Prostate gland (tissue), 2 donors: ENCODE measurements around the gene TUBB.

Experiments used
- POLR2AphosphoS5 ChIP-seq: sonication (generic); formaldehyde crosslinking; IDR thresholded peaks from one replicate; pipeline ENCODE4 v1.6.1; 2017; ENCODE audit warnings: antibody characterized with exemption
- TF ChIP-seq, protein P1 (sequence below), 4 experiments: fragments of 200-600 bp in 2 of 4; fragments of 450-650 bp in 2 of 4; sonication (generic) in 2 of 4; IDR thresholded peaks; 1 replicate in 3 of 4; 2 replicates in 1 of 4; pipeline ENCODE4 v1.5.1; 2016 to 2019; ENCODE audit warnings: antibody characterized with exemption in 4 of 4, mild to moderate bottlenecking in 2 of 4, moderate library complexity in 2 of 4

DNA sequence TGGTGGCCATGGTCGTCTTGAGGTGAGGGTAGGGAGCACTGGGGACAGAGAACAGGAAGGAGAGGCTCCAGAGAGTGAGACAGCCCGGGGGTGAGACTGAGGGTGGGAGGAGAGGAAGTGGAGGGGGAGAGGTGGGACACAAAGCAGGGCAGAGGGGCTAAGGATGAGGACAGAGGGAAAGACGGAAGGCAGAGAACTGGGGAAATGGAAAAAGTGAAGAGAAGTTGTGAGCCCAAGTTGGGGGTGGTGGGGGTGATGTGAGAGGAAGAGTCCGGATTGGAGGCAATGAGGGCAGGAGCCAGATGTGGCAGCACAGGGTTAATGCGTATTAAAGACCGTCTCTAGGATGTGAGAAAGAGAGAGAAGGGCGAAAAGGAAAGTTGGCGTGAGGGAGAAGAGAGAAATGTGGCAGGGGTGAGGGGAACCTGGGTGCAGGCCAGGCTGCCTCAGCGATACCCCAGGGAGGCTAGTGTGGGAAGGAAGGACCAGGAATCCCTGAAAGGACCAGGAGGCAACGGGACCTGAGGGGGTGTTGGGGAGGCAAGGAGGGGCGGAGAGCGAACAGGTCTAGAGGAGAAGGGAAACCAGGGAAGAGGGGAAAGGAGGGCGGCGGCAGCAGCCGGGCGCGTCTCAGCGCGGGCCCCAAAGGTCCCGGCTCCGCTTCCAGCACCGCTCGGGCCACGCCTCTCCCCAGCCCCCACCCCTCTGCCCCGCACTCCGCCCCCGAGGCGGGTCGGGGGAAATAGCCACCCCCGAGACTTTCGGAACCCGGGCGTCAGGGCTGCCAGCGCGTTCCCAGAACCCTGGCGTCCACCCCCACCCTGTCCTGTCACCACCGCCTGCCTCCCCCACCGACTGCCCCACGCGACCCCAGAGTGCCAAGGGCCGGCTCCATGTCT is 33.9 kb upstream of the TUBB start, which contains the start of gene PPP1R18:
- TF ChIP-seq, protein P1, sequence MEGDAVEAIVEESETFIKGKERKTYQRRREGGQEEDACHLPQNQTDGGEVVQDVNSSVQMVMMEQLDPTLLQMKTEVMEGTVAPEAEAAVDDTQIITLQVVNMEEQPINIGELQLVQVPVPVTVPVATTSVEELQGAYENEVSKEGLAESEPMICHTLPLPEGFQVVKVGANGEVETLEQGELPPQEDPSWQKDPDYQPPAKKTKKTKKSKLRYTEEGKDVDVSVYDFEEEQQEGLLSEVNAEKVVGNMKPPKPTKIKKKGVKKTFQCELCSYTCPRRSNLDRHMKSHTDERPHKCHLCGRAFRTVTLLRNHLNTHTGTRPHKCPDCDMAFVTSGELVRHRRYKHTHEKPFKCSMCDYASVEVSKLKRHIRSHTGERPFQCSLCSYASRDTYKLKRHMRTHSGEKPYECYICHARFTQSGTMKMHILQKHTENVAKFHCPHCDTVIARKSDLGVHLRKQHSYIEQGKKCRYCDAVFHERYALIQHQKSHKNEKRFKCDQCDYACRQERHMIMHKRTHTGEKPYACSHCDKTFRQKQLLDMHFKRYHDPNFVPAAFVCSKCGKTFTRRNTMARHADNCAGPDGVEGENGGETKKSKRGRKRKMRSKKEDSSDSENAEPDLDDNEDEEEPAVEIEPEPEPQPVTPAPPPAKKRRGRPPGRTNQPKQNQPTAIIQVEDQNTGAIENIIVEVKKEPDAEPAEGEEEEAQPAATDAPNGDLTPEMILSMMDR (IDR thresholded peaks at IDR 0.05) = no peak
- TF ChIP-seq POLR2AphosphoS5 = peak; percentile 8
